Epithelial cell of prostate (primary cell): ENCODE measurements around the gene ZNF581.

ENCODE experiments used
- DNase-seq: peaks from one replicate; pipeline ENCODE4 v3.0.0-alpha.2; 2011; ENCODE audit warnings: low read depth, low spot score
- H3K27ac ChIP-seq: fragments of 450-650 bp; 2 replicates; pipeline ENCODE4 v1.5.1; 2017; ENCODE audit warnings: mild to moderate bottlenecking

ZNF581 gene

GRCh38 chr19:55609326-55609725, 34.1 kb upstream of the ZNF581 start:
- H3K27ac ChIP-seq: no peak overlapping the region
- no peak for DNase-seq

GRCh38 chr19:55611300-55611982, 32.0 kb upstream of the ZNF581 start:
- H3K27ac ChIP-seq: no peak overlapping the region
- no peak for DNase-seq

GRCh38 chr19:55611983-55612645, 31.3 kb upstream of the ZNF581 start:
- H3K27ac ChIP-seq: no peak overlapping the region

GRCh38 chr19:55613396-55613795, 30.1 kb upstream of the ZNF581 start:
- DNase-seq: no peak

More at GRCh38 chr19:55611983-55612645, 31.3 kb upstream of the ZNF581 start:
- DNase-seq: no peak

GRCh38 chr19:55613930-55614710, 29.3 kb upstream of the ZNF581 start:
- DNase-seq: no peak
- no peak overlapping the region for H3K27ac ChIP-seq

More at GRCh38 chr19:55613396-55613795, 30.1 kb upstream of the ZNF581 start:
- H3K27ac ChIP-seq: no peak overlapping the region

GRCh38 chr19:55614711-55615542, 28.5 kb upstream of the ZNF581 start:
- no peak for DNase-seq
- H3K27ac ChIP-seq: no peak overlapping the region

- no peak overlapping the region for H3K27ac ChIP-seq
- DNase-seq: no peak
Measured at GRCh38 chr19:55615543-55616394, 27.7 kb upstream of the ZNF581 start.

- H3K27ac ChIP-seq: peak overlapping the region; percentile 43
- DNase-seq: no peak
Measured at GRCh38 chr19:55616395-55616875, 27.0 kb upstream of the ZNF581 start.

GRCh38 chr19:55617426-55617825, 26.0 kb upstream of the ZNF581 start:
- DNase-seq: no peak
- peak overlapping the region; percentile 43 for H3K27ac ChIP-seq

GRCh38 chr19:55618426-55618825, 25.0 kb upstream of the ZNF581 start:
- DNase-seq: no peak
- H3K27ac ChIP-seq: no peak overlapping the region

- H3K27ac ChIP-seq: no peak overlapping the region
- no peak for DNase-seq
Measured at GRCh38 chr19:55619286-55619685, 24.2 kb upstream of the ZNF581 start.

- no peak overlapping the region for H3K27ac ChIP-seq
- DNase-seq: no peak
Measured at GRCh38 chr19:55620410-55621204, 22.8 kb upstream of the ZNF581 start.

GRCh38 chr19:55621205-55621672, 22.2 kb upstream of the ZNF581 start:
- no peak overlapping the region for H3K27ac ChIP-seq
- DNase-seq: no peak

GRCh38 chr19:55621673-55622231, 21.7 kb upstream of the ZNF581 start:
- no peak for DNase-seq
- H3K27ac ChIP-seq: no peak overlapping the region

- H3K27ac ChIP-seq: no peak overlapping the region
- no peak for DNase-seq
Measured at GRCh38 chr19:55622242-55622969, 21.0 kb upstream of the ZNF581 start.

- H3K27ac ChIP-seq: no peak overlapping the region
- no peak for DNase-seq
Measured at GRCh38 chr19:55623130-55623529, 20.3 kb upstream of the ZNF581 start.

- no peak overlapping the region for H3K27ac ChIP-seq
- DNase-seq: no peak
Measured at GRCh38 chr19:55623561-55623960, 19.9 kb upstream of the ZNF581 start.
